Stimulated activated CD8-positive, alpha-beta memory T cell treated with anti-CD3 and anti-CD28 coated beads, Interleukin-15, amount 100 ng/mL, for 24 hours (primary cell): ENCODE results near the gene RPS6KA6.
"Not testable (repeated sequence)": the region's sequence is repeated elsewhere in the genome, so short reads cannot be mapped to it uniquely, and the experiment has no call there.

ENCODE experiments used
- DNase-seq: peaks from one replicate; pipeline ENCODE4 v3.0.0-alpha.2; 2020; ENCODE audit warnings: low read depth

RPS6KA6 gene

DNA sequence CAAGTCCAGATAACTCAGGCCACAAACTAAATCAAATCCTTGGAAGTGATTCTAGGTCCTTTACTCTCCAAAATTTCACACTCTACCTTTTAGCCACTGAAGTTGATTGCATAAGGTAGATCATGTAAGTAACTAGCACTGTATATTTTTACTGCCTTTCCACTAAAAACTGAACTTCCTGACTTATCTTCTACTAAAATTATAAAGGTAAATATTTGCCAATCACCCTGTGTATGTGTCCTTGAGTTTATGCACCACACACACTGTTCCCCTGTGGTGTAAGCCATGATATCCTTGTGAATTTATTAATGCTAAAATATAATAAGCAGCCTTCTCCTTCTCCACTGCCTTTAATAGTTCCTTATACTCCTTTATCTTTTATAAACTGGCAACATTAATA is 25.6 kb downstream of the RPS6KA6 start:
- DNase-seq = no peak

DNA sequence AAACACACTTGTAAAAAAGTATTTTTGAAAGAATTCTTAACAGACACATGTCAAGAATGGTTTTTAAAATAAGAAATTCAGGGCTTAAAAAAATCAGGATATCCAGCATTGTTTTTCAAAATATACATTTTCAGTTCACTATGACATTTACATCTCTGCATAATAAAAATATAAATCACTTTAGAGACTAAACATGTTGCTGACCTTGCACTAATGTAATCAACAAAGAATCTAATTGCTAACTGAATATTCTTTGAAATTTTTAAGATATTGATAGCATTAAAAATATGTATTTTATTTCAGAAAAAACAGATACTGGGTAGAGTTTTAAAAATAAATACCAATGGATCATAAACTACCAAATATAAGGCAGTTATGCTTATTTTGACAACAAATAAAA is 26.4 kb downstream of the RPS6KA6 start:
- DNase-seq = no peak

DNA sequence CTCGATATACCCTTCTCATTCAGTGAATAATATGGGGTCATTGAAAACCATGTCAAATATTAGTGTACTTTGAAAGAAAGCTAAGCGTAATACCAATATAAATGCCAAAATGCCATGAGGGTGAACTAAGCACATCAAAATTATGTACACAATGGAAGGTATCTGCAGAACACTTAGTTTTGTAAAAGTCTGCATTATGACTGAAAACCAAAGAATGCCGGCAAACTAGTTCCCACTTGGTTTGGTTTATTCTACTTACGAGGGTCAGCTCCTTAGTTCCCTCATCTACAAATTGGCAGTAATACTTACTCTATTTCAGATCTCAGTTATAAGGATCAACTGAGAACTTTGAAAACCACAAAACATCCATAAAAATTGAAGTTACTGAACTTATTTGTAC is 27.3 kb downstream of the RPS6KA6 start:
- no peak for DNase-seq

DNA sequence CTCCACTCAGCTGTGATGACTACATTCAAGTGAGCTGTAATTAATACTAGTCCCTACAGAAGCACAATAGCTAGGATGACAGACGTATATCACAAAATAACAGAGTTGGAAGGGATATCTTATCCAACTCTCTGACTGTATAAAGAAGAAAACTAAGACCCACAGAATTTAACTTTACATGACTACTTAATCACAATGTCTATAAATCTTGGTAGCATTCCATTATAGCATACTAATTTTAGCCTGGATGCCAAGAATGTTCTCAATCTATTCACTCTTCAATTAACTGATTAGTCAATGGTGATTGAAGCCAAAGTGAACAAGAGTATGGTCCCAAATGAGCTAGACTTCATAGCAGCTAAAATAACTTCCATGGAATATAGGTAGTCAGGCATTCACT is 31.2 kb downstream of the RPS6KA6 start:
- DNase-seq = no peak

DNA sequence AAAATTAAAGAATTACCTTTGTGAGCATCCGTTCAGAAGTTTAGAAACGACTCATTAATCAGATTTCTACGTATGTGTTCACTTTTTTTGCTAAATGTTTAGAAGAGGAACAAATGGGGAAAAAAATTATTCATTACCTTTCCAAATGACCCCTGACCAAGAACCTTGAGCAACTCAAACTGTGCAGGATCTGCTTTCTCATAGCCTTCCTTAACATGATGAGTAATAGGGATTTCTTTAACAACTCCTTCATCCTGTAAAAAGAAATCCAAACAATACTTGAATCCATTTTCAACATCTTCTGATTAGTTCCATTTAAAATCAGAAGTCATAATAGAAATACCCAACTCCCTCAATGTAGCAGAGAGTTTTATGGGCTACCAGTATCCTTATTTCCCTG is 32.1 kb downstream of the RPS6KA6 start:
- no peak for DNase-seq

DNA sequence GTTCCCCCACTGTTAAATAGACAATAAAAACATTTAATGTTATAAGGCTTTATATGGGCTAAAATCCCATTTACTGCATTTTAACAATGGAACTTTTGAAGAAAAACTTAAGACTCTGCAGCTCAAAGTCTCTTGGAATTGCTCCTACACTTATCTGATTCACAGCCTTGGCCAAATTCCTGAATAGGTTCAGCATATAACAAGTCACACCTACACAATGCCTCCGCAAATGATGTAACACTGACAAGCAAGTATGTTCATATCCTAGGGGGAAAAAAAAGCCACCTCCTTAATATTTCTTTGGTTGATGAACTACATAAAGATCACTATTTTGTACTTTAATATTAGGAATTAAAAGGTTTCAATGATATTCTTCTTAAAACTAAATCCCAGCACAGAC is 34.5 kb downstream of the RPS6KA6 start:
- no peak for DNase-seq

DNA sequence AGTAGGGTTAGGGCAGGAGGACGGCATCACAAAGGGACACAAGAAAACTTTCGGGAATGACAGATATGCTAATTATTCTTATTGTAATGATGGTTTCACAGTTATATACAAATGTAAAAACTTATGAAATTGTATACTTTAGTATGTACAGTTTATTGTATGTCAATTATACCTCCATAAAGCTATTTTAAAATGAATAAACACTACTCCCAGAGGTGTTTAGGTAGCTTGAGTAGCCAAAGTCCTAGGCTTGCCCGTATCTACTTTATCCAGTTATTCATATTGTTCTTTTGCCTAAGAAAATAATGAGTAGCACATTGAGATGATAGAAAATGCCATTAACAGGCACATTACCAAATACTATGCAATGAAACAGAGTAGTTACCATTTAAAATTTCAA is 43.0 kb downstream of the RPS6KA6 start:
- no peak for DNase-seq

DNA sequence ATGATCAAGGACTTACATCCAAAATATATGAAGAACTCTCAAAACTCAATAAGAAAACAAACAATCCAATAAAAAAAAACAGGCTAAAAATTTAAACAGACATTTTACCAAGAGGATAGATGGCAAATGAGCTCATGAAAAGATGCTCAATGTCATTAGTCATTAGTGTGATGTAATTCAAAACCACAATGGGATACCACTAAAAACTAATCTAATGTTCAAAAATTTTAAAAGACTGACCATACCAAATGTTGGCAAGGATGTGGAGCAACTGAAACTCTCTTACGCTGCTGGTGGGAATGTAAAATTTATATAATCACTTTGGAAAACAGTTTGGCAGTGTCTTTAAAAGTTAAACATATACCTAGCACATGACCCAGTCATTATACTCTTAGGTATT is 43.7 kb downstream of the RPS6KA6 start:
- DNase-seq = no peak

DNA sequence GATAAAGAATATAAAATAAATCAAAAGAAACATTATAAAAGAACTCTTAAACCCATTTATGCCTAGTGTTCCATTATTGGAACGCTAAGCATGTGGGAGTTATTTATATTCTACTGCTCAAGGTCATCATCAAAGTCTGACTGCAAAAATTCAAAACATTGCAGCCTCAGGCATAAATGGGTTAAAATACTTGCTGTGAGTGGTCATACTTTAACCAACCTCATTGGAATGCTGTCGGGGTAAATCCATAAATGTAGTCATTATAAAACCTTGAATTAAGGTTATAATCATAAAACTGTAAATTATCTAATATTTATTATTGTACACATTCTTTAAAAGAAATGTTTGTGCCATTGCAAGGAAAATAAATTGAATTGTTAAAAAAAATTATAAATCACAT is 55.0 kb downstream of the RPS6KA6 start:
- DNase-seq = no peak

DNA sequence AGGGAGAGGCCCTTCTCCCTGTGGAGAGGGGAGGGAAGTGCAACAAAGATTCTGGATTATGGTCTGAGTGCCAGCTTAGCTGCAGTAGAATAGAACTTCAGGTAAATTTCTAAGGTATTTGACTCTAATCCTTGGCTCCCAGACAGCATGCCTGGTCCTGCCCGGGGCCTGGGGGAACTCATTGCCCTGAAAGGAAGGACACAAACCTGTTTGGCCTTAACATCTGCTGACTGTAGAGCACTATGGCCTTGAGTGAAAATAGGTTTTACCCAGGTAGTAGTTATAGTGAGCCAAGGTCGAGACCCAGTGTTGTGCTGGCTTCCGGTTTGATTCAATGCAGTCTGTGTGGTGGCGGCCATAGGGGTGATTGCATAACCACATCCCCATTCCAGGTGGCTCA is 64.4 kb downstream of the RPS6KA6 start:
- no peak for DNase-seq

DNA sequence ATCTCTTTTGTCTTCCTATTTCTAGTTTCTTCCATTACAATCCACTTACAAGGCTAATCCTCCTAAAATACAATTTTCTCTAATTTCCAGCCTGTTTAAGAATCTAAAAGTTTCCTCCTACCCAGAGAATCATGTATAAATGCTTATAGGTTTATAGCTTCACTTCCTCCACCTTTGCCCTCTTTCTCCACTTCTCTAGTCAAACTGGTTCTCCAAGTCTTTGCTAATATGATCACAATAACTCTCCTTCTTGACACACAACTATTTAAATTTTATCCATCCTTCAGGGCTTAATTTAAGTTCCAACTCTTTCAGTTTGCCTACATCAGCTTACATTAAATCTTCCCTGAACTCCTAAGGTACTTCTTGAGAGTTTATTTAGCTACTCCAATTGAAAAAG is 69.2 kb downstream of the RPS6KA6 start:
- DNase-seq = no peak

DNA sequence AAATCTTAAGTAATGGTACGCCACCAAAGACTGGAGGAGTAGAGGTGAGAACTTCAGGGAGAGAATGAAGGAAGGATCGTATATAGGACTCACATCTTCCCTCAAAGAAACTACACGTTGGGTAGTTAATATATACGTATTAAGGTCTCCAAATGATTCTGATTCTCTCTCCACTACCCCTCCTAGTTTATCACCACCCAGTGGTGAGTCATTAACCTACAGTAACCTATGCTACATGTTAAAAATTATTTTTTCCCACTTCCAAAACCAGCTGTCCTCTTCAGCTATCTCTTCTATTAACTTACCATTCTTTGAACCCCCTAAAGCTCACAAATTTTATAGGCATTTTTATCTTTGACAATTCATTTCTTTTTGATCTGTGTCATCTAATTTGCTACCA is 69.7 kb downstream of the RPS6KA6 start:
- no peak for DNase-seq

DNA sequence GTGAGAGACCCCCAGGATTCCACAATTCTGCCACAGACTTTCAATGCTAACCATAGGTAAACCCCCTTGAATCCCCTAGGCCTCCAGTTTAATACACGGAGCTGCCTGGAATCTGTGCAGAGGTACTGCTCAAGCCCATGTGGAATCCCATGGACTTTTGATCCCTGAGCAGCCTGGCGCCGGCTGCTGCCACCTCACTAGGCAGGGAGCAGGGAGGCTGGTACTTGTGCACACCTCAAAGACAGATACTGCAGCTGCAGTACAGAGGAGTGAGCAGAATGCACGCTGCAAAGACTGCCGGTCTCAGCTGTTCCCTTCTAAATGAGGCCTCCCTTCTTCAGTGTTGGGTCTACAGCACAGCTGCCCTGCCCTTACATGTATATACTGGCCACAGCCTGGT is 79.4 kb downstream of the RPS6KA6 start:
- no peak for DNase-seq

DNA sequence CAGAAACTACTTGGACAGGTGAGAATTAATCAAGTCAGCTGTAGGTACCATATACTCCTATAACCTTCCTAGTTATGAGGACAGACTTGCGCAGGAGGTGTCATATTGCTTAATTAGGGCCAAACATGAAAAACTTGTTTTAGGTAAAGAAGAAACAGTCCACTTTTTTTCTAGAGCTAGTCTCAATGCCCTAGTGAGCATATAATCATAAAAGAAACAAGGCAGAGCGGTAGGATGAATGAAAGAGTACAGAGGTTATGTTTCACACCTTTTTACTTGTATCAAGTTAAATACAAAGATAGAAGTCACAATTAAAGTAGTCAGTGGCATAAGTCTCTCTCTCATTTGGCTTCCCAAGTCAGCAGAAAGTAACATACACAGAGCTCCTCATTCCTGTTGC is 88.9 kb downstream of the RPS6KA6 start:
- no peak for DNase-seq

DNA sequence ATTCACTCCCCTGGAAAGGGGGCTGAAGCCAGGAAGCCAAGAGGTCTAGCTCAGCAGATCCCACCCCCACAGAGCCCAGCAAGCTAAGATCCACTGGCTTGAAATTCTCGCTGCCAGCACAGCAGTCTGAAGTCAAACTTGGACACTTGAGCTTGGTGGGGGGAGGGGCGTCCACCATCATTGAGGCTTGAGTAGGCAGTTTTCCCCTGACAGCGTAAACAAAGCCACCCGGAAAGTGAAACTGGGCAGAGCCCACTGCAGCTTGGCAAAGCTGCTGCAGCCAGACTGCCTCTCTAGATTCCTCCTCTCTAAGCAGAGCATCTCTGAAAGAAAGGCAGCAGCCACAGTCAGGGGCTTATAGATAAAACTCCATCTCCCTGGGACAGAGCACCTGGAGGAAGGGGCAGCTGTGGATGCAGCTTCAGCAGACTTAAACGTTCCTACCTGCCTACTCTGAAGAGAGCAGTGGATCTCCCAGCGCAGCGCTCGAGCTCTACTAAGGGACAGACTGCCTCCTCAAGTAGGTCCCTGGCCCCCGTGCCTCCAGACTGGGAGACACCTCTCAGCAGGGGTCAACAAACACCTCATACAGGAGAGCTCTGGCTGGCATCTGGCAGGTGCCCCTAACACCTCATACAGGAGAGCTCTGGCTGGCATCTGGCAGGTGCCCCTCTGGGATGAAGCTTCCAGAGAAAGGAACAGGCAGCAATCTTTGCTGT is 108.4 kb downstream of the RPS6KA6 start:
- not testable (repeated sequence) for DNase-seq

DNA sequence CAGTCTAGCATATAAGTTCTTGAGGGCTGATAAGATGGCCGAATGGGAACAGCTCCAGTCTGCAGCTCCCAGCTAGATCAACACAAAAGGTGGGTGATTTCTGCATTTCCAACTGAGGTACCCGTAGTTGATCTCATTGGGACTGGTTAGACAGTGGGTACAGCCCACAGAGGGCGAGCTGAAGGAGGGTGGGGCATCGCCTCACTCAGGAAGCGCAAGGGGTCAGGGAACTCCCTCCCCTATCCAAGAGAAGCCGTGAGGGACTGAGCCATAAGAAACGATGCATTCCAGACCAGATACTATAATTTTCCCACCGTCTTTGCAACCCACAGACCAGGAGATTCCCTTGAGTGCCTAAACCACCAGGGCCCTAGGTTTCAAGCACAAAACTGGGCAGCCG is 109.0 kb downstream of the RPS6KA6 start:
- no peak for DNase-seq

DNA sequence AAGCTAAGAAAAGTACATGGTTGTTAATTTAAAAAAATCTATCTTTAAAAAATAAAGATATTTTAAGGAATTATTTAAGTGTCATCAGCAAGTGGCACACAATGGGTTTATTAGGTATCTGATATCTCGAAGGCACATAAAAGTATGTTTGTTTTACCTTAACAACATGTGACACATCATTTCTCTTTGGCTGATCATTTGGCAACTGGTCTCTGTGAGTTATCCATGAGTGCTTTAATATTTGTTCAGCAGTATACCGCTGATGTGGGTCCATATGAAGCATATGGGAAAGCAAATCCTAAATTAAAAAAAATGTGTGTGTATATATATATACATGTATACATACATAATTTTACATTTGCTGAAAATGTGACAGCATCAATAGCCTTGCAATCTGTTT is 123.2 kb downstream of the RPS6KA6 start:
- DNase-seq = no peak

DNA sequence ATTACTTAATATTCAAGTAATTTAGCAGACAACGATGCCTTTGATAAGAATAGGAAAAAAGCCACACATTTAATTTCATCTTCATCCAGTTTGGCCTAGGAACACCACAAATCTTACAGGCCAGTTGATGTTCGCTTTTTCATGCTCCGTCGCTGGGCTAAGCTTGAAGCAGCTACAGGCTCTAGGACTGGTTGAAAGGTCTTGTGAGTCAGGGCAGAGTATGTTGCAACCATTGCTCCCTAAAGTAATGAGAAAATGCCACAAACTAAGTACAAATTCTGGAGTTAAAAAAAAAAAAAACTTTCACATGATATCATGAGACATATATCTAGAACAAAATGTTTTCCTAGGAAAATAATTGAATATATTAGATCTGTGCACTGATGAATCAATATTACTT is 123.8 kb downstream of the RPS6KA6 start:
- no peak for DNase-seq

DNA sequence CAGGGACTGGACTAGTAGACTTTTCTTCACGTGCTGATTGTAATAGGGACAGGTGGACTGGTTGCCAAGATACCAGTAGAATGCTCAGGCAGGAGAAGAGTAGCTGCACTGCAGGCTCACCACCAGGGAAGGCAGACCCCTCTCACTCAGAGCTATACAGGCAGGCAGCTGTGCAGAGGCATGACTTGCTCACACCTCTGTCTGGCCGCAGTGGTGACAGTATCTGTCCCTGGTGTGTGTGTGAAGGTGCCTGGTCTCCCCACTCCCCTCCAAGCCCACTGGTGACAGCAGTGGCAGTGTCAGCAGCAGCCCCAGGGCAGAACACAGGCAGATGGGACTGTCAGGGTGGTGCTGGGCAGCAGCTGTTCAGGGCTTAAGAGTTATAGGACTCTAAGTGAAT is 140.7 kb downstream of the RPS6KA6 start:
- DNase-seq = no peak

DNA sequence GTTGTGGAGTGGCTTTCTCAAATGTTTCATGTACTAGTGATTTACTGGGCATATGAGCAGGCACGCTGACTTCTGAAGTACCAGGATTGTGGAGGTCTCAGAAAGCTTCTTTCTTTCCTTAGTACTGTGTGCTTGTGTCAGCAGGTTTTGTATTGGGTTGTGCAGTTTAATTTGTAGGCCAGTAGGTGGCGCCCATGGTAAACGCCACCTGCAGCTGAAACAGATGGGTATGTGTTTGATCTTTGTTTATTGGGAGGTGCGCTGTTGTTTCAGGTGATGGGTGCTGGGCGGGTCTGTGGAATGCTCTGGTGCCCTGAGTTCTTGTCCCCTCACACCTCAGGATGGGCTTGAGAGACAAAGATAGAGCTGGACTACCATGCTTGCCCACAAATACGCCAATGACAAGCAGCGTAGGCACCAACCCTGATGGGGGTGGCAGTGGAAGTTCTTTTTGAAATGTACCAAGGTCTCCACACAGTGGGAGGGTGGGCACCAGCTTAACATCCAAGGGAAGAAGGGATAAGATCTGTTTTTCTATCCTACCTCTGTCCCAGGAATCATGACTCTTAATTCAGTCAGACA is 141.5 kb downstream of the RPS6KA6 start:
- DNase-seq = no peak

DNA sequence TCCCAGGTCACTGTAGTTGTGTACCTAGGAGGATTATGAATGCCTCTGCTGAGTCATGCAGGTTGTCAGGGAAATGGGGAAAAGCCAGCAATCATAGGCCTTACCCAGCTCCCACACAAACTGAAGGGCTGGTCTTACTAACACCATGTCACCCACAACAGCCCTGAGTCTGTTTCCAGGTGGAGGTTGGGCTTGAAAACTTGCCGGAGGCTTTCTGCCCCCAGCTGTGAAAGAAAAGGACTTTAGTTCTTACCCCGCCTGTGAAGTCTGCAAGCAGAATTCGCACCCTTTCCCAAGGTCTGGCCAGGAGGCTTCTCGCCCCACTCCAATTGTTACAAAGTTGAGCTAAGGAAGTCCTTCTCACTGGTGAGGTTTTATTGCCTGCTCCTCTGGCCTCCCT is 143.9 kb downstream of the RPS6KA6 start:
- no peak for DNase-seq
